Stimulated activated CD4-positive, alpha-beta T cell treated with anti-CD3 and anti-CD28 coated beads, Interleukin-1b, Interleukin-23, amount 100 ng/mL, for 4 hours (primary cell): ENCODE data around the gene DENND5A.
"Not testable (repeated sequence)": the region's sequence is repeated elsewhere in the genome, so short reads cannot be mapped to it uniquely, and the experiment has no call there.

Experiments used
- DNase-seq, 2 donors: peaks; one replicate each; pipeline ENCODE4 v3.0.0-alpha.2; 2020; ENCODE audit warnings: low read depth in 2 of 2

The DENND5A gene

GRCh38 chr11:9097186-9097943 is 167.8 kb downstream of the DENND5A start:
- DNase-seq: not testable (repeated sequence)

- no peak for DNase-seq
These were observed 168.7 kb downstream of the DENND5A start for GRCh38 chr11:9096427-9096826.

- no peak for DNase-seq
These were observed 169.7 kb downstream of the DENND5A start for GRCh38 chr11:9095421-9095820.

GRCh38 chr11:9094420-9094819 is 170.7 kb downstream of the DENND5A start:
- no peak for DNase-seq

- no peak for DNase-seq
These were observed 172.0 kb downstream of the DENND5A start for GRCh38 chr11:9092853-9093778.

GRCh38 chr11:9092072-9092471 is 173.1 kb downstream of the DENND5A start:
- DNase-seq: no peak

GRCh38 chr11:9091044-9091922 is 173.9 kb downstream of the DENND5A start, which contains the start of gene SCUBE2:
TSS of gene SCUBE2 (minus strand) at chr11:9091599. CDS start at chr11:9091528, 71 bp downstream.
- no peak for DNase-seq

GRCh38 chr11:9090488-9091043 is 174.6 kb downstream of the DENND5A start:
- DNase-seq: no peak

GRCh38 chr11:9089636-9090035 is 175.5 kb downstream of the DENND5A start:
- no peak for DNase-seq

GRCh38 chr11:9089061-9089460 is 176.1 kb downstream of the DENND5A start:
- no peak for DNase-seq
